ENCODE data around the gene NPAS4.
A peak's percentile ranks its signal among the peaks of the same experiment; 100 is the strongest.
"Not testable (repeated sequence)": the region's sequence is repeated elsewhere in the genome, so short reads cannot be mapped to it uniquely, and the experiment has no call there.

Gene NPAS4

GRCh38 chr11:66417000-66417399, 3.8 kb upstream of the NPAS4 start:
- DNase-seq (ENCODE audit: low read depth, low spot score) = no peak

DNA sequence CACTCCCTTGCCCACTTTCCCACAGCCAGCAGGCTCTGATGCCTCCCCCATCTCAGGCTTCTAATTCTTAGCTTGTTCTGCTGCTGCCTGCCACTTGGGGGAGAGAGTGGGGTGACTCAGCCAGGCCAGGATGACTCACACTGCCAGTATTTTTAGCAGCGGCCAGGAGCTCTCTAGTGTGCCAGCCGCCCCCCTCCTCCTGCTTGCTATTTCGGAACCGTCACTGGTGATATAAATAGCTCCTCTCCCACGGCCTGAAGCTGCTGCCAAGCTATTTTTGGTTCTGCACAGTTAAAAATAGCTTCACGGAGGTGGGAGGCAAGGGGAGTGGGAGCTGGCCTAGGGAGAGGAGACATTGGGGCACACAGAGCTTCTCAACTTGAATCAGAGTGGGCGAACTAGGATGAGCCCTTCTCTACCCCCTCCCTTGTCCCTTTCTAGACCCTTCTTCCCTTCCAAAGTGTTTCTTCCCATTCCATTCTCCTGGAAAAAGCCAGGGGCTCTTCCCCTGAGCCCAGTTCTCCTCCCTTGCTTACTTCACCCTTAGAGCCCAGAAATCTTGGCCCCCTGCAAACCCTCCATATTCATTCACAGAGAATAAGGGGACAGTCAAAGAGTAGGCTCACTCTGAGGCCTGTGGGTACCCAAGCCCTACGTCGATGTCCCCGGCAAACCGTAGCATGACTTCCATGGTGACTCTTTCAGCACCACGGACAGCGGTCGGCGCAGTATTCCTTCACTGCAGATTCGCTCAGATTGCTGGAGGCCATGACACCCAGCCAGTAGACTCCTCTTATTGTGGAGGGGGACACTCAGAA, 2.5 kb upstream of the NPAS4 start:
- peak; percentile 49 for DNase-seq (ENCODE audit: low read depth, low spot score)

- no peak for DNase-seq (ENCODE audit: low read depth, low spot score)
Measured at GRCh38 chr11:66418986-66419308, 1.9 kb upstream of the NPAS4 start.

DNA sequence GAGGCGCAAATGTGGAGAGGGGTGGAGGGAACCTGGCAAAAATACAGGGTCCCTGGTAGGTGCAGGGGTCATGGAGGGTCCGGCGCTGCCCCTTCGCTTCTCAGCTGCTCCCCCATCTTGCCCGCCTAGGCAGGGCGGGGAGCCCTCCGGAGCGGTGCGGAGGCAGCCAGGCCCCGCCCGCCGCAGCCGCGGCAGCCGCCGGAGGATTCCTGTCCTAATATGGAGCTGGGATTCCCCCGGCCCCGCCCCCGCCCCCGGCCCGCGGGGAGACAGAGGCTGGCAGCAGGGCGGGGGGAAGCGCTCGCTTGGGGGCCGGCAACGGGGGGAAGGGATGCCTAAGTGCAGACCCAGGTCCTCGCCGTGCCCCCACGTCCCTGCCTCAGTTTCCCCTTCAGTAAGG, 1.0 kb upstream of the NPAS4 start:
- no peak for DNase-seq (ENCODE audit: low read depth, low spot score)

DNA sequence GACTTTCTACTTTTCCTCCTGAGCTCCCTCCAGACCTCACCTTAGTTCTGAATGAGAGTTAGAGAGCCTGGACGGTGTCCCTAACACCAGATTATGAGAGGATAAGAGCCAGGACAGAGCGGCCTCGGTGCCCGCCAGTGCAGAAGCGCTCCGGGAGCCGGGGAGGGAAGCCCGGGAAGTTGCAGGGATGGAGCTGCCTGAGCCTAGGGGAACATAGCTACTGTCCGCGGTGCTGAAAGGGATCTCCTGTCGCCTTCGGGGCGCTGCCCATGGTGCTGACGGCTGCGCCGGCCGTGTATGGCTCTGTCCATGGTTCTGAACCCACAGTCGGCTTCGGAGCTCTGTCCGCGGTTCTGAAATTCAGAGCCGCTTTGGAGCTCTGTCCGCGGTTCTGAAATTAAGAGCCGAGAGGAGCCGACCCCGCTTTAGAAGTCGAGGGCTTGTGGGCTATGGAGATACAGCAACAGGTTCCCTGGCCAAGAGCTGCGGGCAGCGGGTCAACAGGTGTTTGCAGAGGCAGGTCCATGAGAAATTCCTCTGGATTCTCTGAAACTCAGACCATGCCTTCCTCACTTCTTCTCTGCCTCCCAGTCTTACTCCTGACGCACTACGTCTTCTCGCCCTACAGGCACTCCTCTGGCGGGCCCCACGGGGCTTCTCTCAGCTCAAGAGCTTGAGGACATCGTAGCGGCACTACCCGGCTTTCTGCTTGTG, 814 bp downstream of the NPAS4 start:
- peak; percentile 64 for DNase-seq (ENCODE audit: low read depth, low spot score)

- no peak for DNase-seq (ENCODE audit: low read depth, low spot score)
Measured at GRCh38 chr11:66426314-66426713, 5.5 kb downstream of the NPAS4 start.

- no peak for DNase-seq (ENCODE audit: low read depth, low spot score)
Measured at GRCh38 chr11:66428933-66429332, 8.1 kb downstream of the NPAS4 start.

GRCh38 chr11:66429983-66430602, 9.3 kb downstream of the NPAS4 start:
- peak; percentile 52 for DNase-seq (ENCODE audit: low read depth, low spot score)

DNA sequence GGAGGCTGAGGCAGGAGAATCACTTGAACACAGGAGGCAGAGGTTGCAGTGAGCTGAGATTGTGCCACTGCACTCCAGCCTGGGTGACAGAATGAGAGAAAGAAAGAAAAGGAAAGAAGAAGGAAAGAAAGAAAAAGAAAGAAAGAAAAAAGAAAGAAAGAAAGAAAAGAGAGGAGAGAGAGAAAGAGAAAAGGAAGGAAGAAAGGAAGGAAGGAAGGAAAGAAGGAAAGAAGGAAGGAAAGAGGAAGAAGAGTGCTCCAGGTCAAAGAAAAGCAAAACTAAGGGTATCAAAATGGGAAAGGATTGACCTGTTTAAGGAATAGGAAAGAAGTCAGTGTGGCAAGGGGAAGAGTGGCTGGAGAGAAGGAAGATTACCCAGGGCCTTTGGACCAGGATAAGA, 10.5 kb downstream of the NPAS4 start:
- not testable (repeated sequence) for DNase-seq (ENCODE audit: low read depth, low spot score)

GRCh38 chr11:66431871-66432329, 11.1 kb downstream of the NPAS4 start:
- not testable (repeated sequence) for DNase-seq (ENCODE audit: low read depth, low spot score)

DNA sequence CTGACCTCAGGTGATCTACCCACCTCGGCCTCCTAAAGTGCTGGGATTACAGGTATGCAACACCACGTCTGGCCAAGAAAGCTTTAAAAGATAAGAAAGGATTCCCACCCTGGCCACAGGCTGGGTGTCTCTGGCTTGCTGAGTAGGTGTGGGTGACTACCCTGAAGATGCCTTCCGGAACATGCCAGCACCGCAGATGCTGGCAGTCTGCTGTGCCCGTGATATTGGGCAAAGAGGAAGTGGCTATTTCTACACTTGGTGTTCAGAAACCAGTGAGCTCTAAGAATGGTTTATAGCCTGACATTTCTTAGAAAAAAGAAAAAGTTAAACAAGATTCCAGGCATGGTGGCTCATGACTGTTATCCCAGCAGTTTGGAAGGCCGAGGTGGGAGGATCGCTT, 11.8 kb downstream of the NPAS4 start:
- no peak for DNase-seq (ENCODE audit: low read depth, low spot score)

- no peak for DNase-seq (ENCODE audit: low read depth, low spot score)
Measured at GRCh38 chr11:66437979-66438503, 17.2 kb downstream of the NPAS4 start.

- DNase-seq (ENCODE audit: low read depth, low spot score) = peak; percentile 79
Measured at GRCh38 chr11:66438504-66439466, 17.9 kb downstream of the NPAS4 start, which contains the start of gene MRPL11. Gene MRPL11 (minus strand): TSS chr11:66438848. CDS start chr11:66438754, 94 bp downstream.

DNA sequence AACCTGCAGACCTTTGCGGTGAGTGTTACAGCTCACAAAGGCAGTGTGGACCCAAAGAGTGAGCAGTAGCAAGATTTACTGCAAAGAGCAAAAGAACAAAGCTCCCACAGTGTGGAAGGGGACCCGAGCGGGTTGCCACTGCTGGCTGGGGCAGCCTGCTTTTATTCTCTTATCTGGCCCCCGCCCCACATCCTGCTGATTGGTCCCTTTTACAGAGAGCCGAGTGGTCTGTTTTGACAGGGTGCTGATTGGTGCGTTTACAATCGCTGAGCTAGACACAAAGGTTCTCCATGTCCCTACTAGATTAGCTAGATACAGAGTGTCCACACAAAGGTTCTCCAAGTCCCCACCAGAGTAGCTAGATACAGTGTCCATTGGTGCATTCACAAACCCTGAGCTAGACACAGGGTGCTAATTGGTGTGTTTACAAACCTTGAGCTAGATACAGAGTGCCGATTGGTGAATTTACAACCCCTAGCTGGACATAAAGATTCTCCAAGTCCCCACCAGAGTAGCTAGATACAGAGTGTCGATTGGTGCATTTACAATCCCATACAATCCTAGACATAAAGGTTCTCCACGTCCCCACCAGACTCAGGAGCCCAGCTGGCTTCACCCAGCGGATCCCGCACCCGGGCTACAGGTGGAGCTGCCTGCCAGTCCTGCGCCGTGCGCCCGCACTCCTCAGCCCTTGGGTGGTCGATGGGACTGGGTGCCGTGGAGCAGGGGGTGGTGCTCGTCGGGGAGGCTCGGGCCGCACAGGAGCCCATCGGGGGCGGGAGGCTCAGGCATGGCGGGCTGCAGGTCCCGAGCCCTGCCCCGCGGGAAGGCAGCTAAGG, 19.5 kb downstream of the NPAS4 start:
- not testable (repeated sequence) for DNase-seq (ENCODE audit: low read depth, low spot score)

- not testable (repeated sequence) for DNase-seq (ENCODE audit: low read depth, low spot score)
Measured at GRCh38 chr11:66440940-66441282, 20.1 kb downstream of the NPAS4 start.

DNA sequence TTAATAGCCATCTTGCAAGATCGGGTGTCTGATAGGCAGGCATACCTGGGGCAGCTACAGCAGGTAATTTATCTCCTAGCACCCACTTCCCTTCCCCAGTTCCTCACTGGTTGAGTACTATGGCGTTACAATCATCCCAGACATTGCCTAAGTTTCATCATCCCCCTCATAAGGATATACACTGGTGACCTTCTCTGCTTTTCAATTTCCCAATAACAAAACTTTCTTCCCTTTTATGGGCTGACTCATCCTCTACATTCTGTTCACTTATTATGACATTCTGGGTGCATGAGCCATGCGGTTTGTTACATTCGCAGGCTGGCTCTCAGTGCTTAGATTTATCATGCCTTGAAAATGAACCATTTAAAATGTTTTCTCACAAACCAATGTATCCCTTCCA, 22.8 kb downstream of the NPAS4 start:
- no peak for DNase-seq (ENCODE audit: low read depth, low spot score)

- no peak for DNase-seq (ENCODE audit: low read depth, low spot score)
Measured at GRCh38 chr11:66447012-66447411, 26.2 kb downstream of the NPAS4 start.

DNA sequence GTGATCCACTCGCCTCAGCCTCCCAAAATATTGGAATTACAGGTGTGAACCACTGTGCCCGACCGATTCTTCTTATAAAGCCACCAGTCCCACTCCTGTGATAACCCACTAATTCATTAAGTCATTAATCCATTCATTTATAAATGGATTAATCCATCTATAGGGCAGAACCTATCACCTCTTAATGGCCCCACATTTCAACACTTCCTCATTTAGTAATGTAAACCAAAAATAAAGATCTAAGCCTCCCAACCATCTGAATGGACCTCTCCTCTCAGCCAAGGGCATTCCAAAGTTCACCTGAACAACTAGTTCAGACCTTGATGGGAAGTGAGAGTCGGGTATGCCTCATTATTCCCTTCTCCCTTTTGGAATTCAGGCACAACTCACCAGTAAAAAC, 27.7 kb downstream of the NPAS4 start:
- DNase-seq (ENCODE audit: low read depth, low spot score) = no peak

- DNase-seq (ENCODE audit: low read depth, low spot score) = no peak
Measured at GRCh38 chr11:66450560-66450959, 29.7 kb downstream of the NPAS4 start.

DNA sequence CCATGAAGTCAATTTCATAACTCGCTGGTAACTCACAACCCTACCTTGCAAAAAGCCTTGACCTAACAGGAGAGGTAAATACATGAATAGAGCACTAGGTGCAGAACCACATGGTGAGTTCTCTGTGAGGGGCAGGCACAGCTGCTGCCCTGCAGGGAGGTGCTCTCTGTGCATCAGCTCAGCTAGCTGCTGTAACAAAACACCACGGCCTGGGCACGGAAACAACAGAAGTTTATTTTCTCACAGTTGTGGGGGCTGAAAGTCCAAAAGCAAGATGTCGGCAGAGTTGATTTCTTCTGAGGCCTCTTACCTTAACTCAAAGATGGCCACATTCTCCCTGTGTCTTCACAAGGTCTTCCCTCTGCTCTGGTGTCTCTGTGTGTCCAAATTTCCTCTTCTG, 30.8 kb downstream of the NPAS4 start:
- DNase-seq (ENCODE audit: low read depth, low spot score) = no peak

Measured in activated naive CD8-positive, alpha-beta T cell treated with anti-CD3 and anti-CD28 coated beads, Interleukin-2, amount 50 U/mL, for 16 hours (primary cell).